ENCODE data around the gene UBE3D. TPM values are rescaled to one million over a fixed set of nuclear protein-coding genes. Genes with fewer than 3 reads are reported as not detected.

UBE3D gene
- total and polyA plus RNA-seq, 2 of the 4 experiments (the other 2 are of a cell fraction), result 3.2 to 6.3 TPM

DNA sequence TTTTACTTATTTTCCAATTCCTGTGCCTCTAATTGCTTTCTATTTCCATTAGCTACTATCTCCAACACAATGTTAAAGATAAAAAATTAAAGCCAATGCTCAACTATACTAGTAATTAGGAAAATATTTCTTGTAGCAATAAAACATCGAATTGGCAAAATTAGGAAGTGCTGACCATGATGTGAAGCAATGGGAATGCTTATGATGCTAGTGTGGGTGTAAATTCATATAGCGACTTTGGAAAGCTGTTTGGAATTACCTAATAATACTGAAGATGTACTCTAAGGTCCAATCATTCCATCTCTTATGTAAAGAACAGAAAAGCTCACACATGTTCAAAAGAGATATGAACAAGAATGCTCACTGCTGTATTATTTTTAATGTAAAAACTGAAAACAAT is 78.2 kb downstream of the UBE3D start:
- no CpG with 5 or more reads among the region's 2 CpGs for whole genome bisulfite sequencing, 2 experiments (ENCODE audit: extremely low coverage in 2 of 2, insufficient read length in 1 of 2)
- H3K56ac ChIP-seq (ENCODE audit: extremely low read depth, insufficient read depth, low read length), result no peak overlapping the region
- H4K5ac ChIP-seq (ENCODE audit: low read depth, low read length), result no peak overlapping the region
- H3K36me3 ChIP-seq (ENCODE audit: control insufficient read depth, insufficient read depth, low read length), result no peaks in the 10 kb centered on the region
- no peak overlapping the region for H3K14ac ChIP-seq (replicated peaks; ENCODE audit: low read depth, low read length)
- H2BK15ac ChIP-seq (ENCODE audit: low read depth, low read length), result no peak overlapping the region
- H2BK5ac ChIP-seq (ENCODE audit: low read depth, low read length, poor library complexity, severe bottlenecking), result no peak overlapping the region
- no peaks in the 10 kb centered on the region; the same call in 1 of the 2 replicates for H3K9me1 ChIP-seq (ENCODE audit: insufficient read depth, low read length)
- intact Hi-C loops (cut with micrococcal nuclease), result no loop called here
- H3K9me3 ChIP-seq (ENCODE audit: control insufficient read depth, insufficient read depth, low read length), result no peaks in the 10 kb centered on the region
- H3K27me3 ChIP-seq (ENCODE audit: control insufficient read depth, insufficient read depth, low read length), result no peaks in the 10 kb centered on the region
- peaks cover 4% of the 10 kb centered on the region for H3K4me1 ChIP-seq (ENCODE audit: control insufficient read depth, insufficient read depth, low read length)
- H4K8ac ChIP-seq (ENCODE audit: low read depth in 2 of 2, low read length in 2 of 2), result no peak overlapping the region
- H2AFZ ChIP-seq (replicated peaks; ENCODE audit: low read length, poor library complexity), result no peak overlapping the region
- H2BK20ac ChIP-seq (ENCODE audit: low read depth, low read length), result no peak overlapping the region
- no peak for DNase-seq
- no peak for ATAC-seq (ENCODE audit: low read depth)
- no TSS peak for BruUV-seq (replicated peaks)
- no peak overlapping the region for H3K4me3 ChIP-seq (ENCODE audit: insufficient read depth, low read depth, low read length)
- H3K23ac ChIP-seq (ENCODE audit: low read depth, low read length), result no peak overlapping the region
- no peak overlapping the region for H3K18ac ChIP-seq (ENCODE audit: low read depth, low read length)
- H3K79me1 ChIP-seq (ENCODE audit: low read depth in 1 of 2, low read length in 2 of 2), result no peaks in the 10 kb centered on the region
- no peak overlapping the region for H2AK9ac ChIP-seq (replicated peaks; ENCODE audit: low read depth, low read length, poor library complexity)
- no peak overlapping the region for H3K4me2 ChIP-seq (ENCODE audit: low read depth, low read length)
- in situ Hi-C loops (cut with MboI; ENCODE audit: low sequenced_read_pairs), result no loop called here
- no peak overlapping the region for H3K9ac ChIP-seq (ENCODE audit: low read depth, low read length)
- TF ChIP-seq MXI1 (IDR thresholded peaks at IDR 0.05; ENCODE audit: borderline replicate concordance, low read depth, low read length), result no peak
- TF ChIP-seq, protein P1, sequence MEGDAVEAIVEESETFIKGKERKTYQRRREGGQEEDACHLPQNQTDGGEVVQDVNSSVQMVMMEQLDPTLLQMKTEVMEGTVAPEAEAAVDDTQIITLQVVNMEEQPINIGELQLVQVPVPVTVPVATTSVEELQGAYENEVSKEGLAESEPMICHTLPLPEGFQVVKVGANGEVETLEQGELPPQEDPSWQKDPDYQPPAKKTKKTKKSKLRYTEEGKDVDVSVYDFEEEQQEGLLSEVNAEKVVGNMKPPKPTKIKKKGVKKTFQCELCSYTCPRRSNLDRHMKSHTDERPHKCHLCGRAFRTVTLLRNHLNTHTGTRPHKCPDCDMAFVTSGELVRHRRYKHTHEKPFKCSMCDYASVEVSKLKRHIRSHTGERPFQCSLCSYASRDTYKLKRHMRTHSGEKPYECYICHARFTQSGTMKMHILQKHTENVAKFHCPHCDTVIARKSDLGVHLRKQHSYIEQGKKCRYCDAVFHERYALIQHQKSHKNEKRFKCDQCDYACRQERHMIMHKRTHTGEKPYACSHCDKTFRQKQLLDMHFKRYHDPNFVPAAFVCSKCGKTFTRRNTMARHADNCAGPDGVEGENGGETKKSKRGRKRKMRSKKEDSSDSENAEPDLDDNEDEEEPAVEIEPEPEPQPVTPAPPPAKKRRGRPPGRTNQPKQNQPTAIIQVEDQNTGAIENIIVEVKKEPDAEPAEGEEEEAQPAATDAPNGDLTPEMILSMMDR (conservative IDR thresholded peaks at IDR 0.05; ENCODE audit: low read depth, low read length), result no peak
- TF ChIP-seq, protein P2, sequence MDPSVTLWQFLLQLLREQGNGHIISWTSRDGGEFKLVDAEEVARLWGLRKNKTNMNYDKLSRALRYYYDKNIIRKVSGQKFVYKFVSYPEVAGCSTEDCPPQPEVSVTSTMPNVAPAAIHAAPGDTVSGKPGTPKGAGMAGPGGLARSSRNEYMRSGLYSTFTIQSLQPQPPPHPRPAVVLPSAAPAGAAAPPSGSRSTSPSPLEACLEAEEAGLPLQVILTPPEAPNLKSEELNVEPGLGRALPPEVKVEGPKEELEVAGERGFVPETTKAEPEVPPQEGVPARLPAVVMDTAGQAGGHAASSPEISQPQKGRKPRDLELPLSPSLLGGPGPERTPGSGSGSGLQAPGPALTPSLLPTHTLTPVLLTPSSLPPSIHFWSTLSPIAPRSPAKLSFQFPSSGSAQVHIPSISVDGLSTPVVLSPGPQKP (IDR thresholded peaks at IDR 0.05; ENCODE audit: borderline replicate concordance, low read depth, low read length), result no peak
- no peak for TF ChIP-seq CHD1 (IDR thresholded peaks at IDR 0.05; ENCODE audit: low read depth, low read length)
- TF ChIP-seq RCOR1 (IDR thresholded peaks at IDR 0.05; ENCODE audit: insufficient replicate concordance, low read length), result no peak
- TF ChIP-seq BHLHE40 (IDR thresholded peaks at IDR 0.05; ENCODE audit: low read depth, low read length), result no peak
- TF ChIP-seq, protein P3, sequence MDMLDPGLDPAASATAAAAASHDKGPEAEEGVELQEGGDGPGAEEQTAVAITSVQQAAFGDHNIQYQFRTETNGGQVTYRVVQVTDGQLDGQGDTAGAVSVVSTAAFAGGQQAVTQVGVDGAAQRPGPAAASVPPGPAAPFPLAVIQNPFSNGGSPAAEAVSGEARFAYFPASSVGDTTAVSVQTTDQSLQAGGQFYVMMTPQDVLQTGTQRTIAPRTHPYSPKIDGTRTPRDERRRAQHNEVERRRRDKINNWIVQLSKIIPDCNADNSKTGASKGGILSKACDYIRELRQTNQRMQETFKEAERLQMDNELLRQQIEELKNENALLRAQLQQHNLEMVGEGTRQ (IDR thresholded peaks at IDR 0.05; ENCODE audit: low read depth, low read length), result no peak
- TF ChIP-seq MAFK (IDR thresholded peaks at IDR 0.05; ENCODE audit: low read depth, low read length), result no peak
- TF ChIP-seq FOS (IDR thresholded peaks at IDR 0.05; ENCODE audit: low read depth, low read length), result no peak
- no peak for TF ChIP-seq SMC3 (IDR thresholded peaks at IDR 0.05; ENCODE audit: low read depth, low read length)
- no peak for TF ChIP-seq POLR2A (IDR thresholded peaks at IDR 0.05; ENCODE audit: low read depth, low read length)
- TF ChIP-seq RFX5 (IDR thresholded peaks at IDR 0.05; ENCODE audit: low read depth, low read length), result no peak
- TF ChIP-seq RAD21 (IDR thresholded peaks at IDR 0.05; ENCODE audit: low read length), result no peak
- no peak for TF ChIP-seq CEBPB (IDR thresholded peaks at IDR 0.05; ENCODE audit: low read depth, low read length)
- TF ChIP-seq MAZ (IDR thresholded peaks at IDR 0.05; ENCODE audit: borderline replicate concordance, low read depth, low read length), result no peak
- TF ChIP-seq NFE2L2 (IDR thresholded peaks at IDR 0.05; ENCODE audit: low read depth, low read length), result no peak
- no peaks in the 10 kb centered on the region for H4K20me1 ChIP-seq (ENCODE audit: insufficient read depth, low read length)
- POLR2A ChIA-PET (ENCODE audit: unreplicated experiment), result interaction anchor here (1.0 kb wide), 1 partner anchor 8 kb away, joined by 3 read pairs; no protein-coding TSS in a partner anchor
- no peak overlapping the region for H3K4ac ChIP-seq (ENCODE audit: low read depth, low read length)
- no peak overlapping the region for H4K91ac ChIP-seq (ENCODE audit: insufficient read depth, low read depth, low read length)
- H2AK5ac ChIP-seq (ENCODE audit: low read depth, low read length), result no peak overlapping the region
- CTCF ChIA-PET, result interaction anchor here (0.5 kb wide), 1 partner anchor 53 kb away, joined by 4 read pairs; no protein-coding TSS in a partner anchor
- dilution Hi-C loops (cut with HindIII; ENCODE audit: low sequenced_read_pairs, unreplicated experiment), result no loop called here
- no peak overlapping the region for H3K27ac ChIP-seq (ENCODE audit: insufficient read depth, low read length)
- no peak overlapping the region for H2BK120ac ChIP-seq (ENCODE audit: low read depth, low read length)

All from IMR-90 (cell line).